Left ventricle myocardium inferior (tissue), 1 donor: ENCODE measurements around the gene ENOX2. TPM values are rescaled to one million over a fixed set of nuclear protein-coding genes. Genes with fewer than 3 reads are reported as not detected.
"Not testable (repeated sequence)": the region's sequence is repeated elsewhere in the genome, so short reads cannot be mapped to it uniquely, and the experiment has no call there.

Experiments used
- DNase-seq: peaks from one replicate; pipeline ENCODE4 v3.0.0-alpha.2; 2020
- H3K27ac ChIP-seq: fragments of 200-600 bp; replicated peaks from 2 replicates; pipeline ENCODE4 v1.8.0; 2021
- H3K27me3 ChIP-seq: fragments of 200-600 bp; 2 replicates; pipeline ENCODE4 v1.8.0; 2021; ENCODE audit warnings: low read depth
- H3K36me3 ChIP-seq: fragments of 200-600 bp; 2 replicates; pipeline ENCODE4 v1.8.0; 2021
- H3K4me1 ChIP-seq: fragments of 200-600 bp; 2 replicates; pipeline ENCODE4 v1.8.0; 2021
- H3K4me3 ChIP-seq: fragments of 200-600 bp; 2 replicates; pipeline ENCODE4 v1.8.0; 2021; ENCODE audit warnings: mild to moderate bottlenecking, moderate library complexity
- H3K9me3 ChIP-seq: fragments of 200-600 bp; replicated peaks from 2 replicates; pipeline ENCODE4 v1.8.0; 2021
- CTCF ChIP-seq: fragments of 200-600 bp; IDR thresholded peaks from 2 replicates; pipeline ENCODE4 v1.8.0; 2021; ENCODE audit warnings: antibody characterized with exemption, mild to moderate bottlenecking, borderline replicate concordance
- intact Hi-C: fragments of 100-400 bp; cut with micrococcal nuclease; formaldehyde crosslinking; loops from one replicate; pipeline ENCODE4 v1.11.0; 2022
- total RNA-seq: library from RNA; stranded (reverse); fragmentation: NEBNext Ultra II Directional; extraction: Animal tissue kit (Norgen Biotek cat#: 25700); gene quantifications from one replicate; pipeline ENCODE4 v1.2.1, GENCODE V29; 2021
- donor health status: DM: no; HTN: yes; CAD: no; lungs with severe emphysema.

ENOX2 gene
- total RNA-seq, 1 donor from 2014 or later, result 14.1 TPM

DNA sequence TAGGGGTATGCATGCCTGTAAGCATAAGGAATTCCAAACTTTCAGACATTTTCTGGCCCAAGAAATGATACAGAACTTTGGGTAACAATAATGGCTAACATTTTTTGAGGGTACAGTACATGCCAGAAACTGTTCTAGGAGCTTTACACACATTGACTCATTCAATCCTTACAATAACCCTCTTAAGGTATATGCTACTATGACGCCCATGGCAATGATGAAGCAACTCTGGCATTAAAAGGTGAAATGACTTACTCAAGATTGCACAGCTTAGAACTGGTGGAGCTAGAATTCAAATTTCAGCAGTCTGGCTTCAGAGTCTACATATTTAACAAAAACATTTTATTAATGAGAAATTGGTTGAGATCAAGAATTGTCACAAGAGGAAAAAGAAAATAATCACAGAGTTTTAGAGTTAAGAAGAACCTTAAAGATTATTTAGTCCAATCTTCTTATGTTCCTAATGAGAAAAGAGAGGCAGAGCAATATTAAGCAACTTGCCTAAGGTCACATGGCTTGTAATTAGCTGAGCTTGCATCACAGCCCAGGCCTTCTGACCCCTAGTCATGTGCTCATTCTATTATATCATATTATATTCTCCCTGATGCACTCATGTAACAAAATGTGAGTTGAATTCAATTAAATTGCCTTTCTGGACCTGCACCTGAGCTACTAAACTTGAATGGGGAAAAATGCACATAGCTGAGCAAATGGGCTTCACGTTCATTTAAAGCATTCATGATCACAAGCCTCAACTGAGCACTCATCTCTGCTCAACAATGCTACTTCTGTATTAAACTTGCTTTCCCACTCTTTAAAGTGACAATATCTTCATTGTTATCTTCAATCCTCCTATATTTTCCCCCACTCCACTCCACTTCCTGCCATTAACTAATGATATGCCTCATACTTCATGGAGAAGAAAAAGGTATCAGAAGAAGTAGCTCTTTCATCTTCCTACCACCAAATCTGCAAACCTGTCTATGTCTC, 73.2 kb downstream of the ENOX2 start:
- no peaks in the 10 kb centered on the region for H3K9me3 ChIP-seq
- H3K4me3 ChIP-seq, result no peak overlapping the region
- H3K27me3 ChIP-seq, result no peaks in the 10 kb centered on the region
- intact Hi-C loops, result no loop called here
- no peaks in the 10 kb centered on the region for H3K36me3 ChIP-seq
- H3K4me1 ChIP-seq, result peaks cover 3% of the 10 kb centered on the region
- TF ChIP-seq CTCF, result no peak
- H3K27ac ChIP-seq, result no peak overlapping the region
- no peak for DNase-seq

- Histone ChIP-seq H3K27ac (no peak overlapping the region), H3K36me3 (no peaks in the 10 kb centered on the region), H3K4me1 (no peaks in the 10 kb centered on the region), H3K27me3 (no peaks in the 10 kb centered on the region), H3K4me3 (no peak overlapping the region), H3K9me3 (no peaks in the 10 kb centered on the region)
- no peak for TF ChIP-seq CTCF
- intact Hi-C loops, result no loop called here
- DNase-seq, result no peak
Measured at GRCh38 chrX:130828641-130829040, 74.4 kb downstream of the ENOX2 start.

DNA sequence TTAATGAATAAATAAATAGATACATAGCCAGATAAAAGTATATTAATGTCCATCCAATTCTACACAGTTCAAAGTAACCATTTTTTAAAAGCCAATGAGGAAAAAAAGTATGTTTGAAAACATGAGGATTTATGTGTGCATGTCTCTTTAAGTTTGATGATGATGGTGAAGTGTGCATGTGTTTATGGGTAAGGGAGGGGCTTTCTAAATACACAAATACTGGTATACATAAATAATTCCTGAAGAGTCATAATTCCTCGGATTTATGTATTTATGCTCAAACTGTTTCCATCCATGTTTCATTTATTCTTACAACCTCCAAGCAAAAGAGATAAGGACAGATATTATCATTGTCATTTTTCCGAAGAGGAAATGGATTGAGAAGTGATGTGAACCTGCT, 75.4 kb downstream of the ENOX2 start:
- no peaks in the 10 kb centered on the region for H3K4me1 ChIP-seq
- H3K27ac ChIP-seq, result no peak overlapping the region
- H3K9me3 ChIP-seq, result no peaks in the 10 kb centered on the region
- no peak for DNase-seq
- TF ChIP-seq CTCF, result no peak
- intact Hi-C loops, result no loop called here
- no peak overlapping the region for H3K4me3 ChIP-seq
- no peaks in the 10 kb centered on the region for H3K36me3 ChIP-seq
- no peaks in the 10 kb centered on the region for H3K27me3 ChIP-seq

DNA sequence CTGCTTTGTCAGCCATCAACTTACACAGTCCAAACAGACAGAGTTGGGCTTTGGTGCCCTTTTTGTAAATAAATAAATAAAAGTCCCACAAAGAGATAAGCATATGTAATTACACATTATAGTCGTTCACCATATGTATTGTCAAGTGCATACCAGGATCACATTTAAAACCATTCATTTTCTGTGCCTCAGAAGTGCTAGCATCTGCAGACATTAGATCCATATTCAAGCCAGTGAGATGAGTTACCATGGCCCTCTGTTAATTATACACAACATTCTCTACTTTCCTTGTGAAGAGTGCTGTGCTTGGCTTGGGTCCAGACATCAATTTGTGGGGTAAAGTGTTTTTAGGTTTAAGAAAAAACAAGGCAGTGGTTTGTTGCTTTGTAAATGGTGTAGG, 76.8 kb downstream of the ENOX2 start:
- Histone ChIP-seq H3K4me3 (no peak overlapping the region), H3K27ac (no peak overlapping the region), H3K36me3 (no peaks in the 10 kb centered on the region), H3K27me3 (no peaks in the 10 kb centered on the region), H3K4me1 (no peaks in the 10 kb centered on the region), H3K9me3 (no peaks in the 10 kb centered on the region)
- no peak for TF ChIP-seq CTCF
- DNase-seq, result no peak
- intact Hi-C loops, result no loop called here

GRCh38 chrX:130825525-130825924, 77.5 kb downstream of the ENOX2 start:
- H3K4me1 ChIP-seq, result no peaks in the 10 kb centered on the region
- no peak overlapping the region for H3K27ac ChIP-seq
- H3K4me3 ChIP-seq, result no peak overlapping the region
- no peaks in the 10 kb centered on the region for H3K9me3 ChIP-seq
- H3K36me3 ChIP-seq, result no peaks in the 10 kb centered on the region
- intact Hi-C loops, result no loop called here
- no peak for TF ChIP-seq CTCF
- H3K27me3 ChIP-seq, result no peaks in the 10 kb centered on the region
- DNase-seq, result no peak

- H3K4me1 ChIP-seq, intact Hi-C loops, DNase-seq, H3K36me3 ChIP-seq, H3K27ac ChIP-seq, H3K4me3 ChIP-seq, H3K9me3 ChIP-seq, H3K27me3 ChIP-seq: not testable (repeated sequence)
Measured at GRCh38 chrX:130819367-130819766, 83.6 kb downstream of the ENOX2 start.

DNA sequence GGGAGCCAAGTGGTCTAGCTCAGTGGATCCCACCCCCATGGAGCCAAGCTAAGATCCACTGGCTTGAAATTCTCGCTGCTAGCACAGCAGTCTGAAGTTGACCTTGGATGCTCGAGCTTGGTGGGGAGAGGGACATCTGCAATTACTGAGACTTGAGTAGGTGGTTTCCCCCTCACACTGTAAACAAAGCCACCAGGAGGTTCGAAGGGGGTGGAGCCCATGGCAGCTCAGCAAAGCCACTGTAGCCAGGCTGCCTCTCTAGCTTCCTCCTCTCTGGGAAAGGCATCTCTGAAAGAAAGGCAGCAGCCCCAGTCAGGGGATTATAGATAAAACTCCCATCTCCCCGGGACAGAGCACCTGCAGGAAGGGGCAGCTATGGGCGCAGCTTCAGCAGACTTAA, 89.1 kb downstream of the ENOX2 start:
- intact Hi-C loops, H3K27ac ChIP-seq, DNase-seq, H3K27me3 ChIP-seq, H3K36me3 ChIP-seq, H3K9me3 ChIP-seq, H3K4me1 ChIP-seq, H3K4me3 ChIP-seq: not testable (repeated sequence)
